ENCODE results near the gene TMEM63A. TPM values are rescaled to one million over a fixed set of nuclear protein-coding genes. Genes with fewer than 3 reads are reported as not detected.
"Not testable (repeated sequence)": the region's sequence is repeated elsewhere in the genome, so short reads cannot be mapped to it uniquely, and the experiment has no call there.

The TMEM63A gene
- 100 to 1,000 TPM; 141 to 192 TPM for total RNA-seq

DNA sequence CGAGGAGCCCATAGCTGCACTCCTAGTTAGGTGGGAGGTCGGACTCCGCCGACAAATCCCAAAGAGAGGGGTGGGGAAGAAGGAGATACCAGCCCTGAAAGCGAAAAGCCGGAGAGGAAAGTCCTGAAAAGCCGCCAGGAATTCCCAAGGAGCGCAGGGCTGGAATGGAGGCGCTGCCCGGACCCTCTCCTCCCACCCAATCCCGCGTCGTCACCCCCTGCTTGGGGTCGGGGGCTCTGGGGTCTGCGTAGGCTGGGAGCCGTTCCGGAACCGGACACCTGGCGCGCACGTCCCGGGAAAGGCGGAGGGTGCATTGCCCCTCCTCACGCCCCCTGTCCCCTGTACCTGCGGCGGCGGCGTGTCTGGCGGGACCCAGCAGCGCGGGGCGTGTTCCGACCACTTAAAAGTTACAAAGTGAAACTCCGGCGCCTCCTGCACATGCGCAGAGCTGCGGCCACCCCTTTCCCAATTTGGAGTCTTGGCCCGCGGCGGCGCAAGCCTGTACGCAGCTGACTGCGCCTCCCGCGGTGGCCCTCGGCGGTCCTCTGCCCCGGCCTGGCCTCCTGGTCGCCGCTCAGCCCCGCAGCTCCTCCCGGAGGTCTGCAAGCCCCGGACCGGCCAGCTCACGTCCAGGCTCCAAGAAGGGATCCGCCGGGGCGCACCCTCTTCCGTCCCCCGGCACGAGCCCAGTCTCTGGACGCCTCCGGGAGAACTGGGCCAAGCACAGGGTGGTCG, at the start of gene TMEM63A:
TMEM63A (minus strand) TSS at position 422 of the 735 bp plus-strand sequence. CDS start 4,800 bp downstream, outside the sequence.
- H3K27me3 ChIP-seq (replicated peaks; ENCODE audit: insufficient read depth), result no peaks in the 10 kb centered on the region
- H3K36me3 ChIP-seq, result no peaks in the 10 kb centered on the region
- peaks cover 20% of the 10 kb centered on the region for H3K4me1 ChIP-seq (replicated peaks)
- no peaks in the 10 kb centered on the region for H3K9me3 ChIP-seq
- peak within 1 kb of the TSS; percentile 94 to 95 for H3K27ac ChIP-seq
- TF ChIP-seq POLR2A (IDR thresholded peaks at IDR 0.05) (peak; percentile 90), POLR2AphosphoS5 (IDR thresholded peaks at IDR 0.05) (peak; percentile 92)
- TF ChIP-seq, protein P1, sequence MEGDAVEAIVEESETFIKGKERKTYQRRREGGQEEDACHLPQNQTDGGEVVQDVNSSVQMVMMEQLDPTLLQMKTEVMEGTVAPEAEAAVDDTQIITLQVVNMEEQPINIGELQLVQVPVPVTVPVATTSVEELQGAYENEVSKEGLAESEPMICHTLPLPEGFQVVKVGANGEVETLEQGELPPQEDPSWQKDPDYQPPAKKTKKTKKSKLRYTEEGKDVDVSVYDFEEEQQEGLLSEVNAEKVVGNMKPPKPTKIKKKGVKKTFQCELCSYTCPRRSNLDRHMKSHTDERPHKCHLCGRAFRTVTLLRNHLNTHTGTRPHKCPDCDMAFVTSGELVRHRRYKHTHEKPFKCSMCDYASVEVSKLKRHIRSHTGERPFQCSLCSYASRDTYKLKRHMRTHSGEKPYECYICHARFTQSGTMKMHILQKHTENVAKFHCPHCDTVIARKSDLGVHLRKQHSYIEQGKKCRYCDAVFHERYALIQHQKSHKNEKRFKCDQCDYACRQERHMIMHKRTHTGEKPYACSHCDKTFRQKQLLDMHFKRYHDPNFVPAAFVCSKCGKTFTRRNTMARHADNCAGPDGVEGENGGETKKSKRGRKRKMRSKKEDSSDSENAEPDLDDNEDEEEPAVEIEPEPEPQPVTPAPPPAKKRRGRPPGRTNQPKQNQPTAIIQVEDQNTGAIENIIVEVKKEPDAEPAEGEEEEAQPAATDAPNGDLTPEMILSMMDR (IDR thresholded peaks at IDR 0.05), result peak in 3 of 4 experiments; percentile 39 to 63 (median 53)
- WGBS, result 0% methylated on average over 55 of the region's 64 CpGs
- intact Hi-C loops (cut with DNase I), result loop anchor here (5.0 kb wide), 1 partner anchor 70 kb away; the partner anchor contains the start of gene EPHX1
- H3K4me3 ChIP-seq, result peak within 1 kb of the TSS; percentile 78 to 86
- DNase-seq (ENCODE audit: low spot score), result peak; percentile 91

DNA sequence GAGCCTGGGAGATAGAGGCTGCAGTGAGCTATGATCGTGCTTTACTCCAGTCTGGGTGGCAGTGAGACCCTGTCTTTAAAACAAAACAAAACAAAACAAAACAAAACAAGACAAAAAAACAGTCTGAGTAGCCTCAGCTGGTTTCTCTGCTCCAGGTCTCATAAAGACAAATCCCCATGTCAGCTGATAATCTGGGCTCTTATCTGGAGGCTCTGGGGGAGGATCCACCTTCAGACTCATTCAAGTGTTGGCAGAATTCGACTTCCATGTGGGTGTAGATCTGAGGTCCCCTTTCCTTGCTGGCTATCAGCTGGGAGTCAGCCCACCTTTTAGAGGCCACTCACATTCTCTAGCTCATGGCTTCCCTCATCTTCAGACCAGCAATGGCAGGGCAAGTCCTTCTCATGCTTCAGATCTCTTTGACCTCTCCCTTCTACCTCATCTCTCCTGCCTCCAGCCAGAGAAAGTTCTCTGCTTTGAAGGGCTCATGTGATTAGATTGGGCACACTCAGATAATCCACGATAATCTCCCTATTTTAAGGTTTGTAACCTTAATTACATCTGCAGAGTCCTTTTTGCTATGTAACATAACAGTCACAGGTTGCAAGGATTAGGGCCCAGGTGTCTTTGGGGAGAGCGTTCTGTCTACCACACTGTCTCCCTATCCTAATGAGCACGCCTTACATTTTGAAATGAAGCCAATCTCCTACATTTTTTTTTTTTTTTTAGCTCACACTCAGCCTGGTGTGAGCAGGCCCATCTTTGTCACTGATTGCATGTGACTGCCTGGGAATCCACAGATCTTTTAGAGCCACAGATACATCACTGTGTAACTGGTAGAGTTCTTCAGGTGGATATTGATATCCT, 49.3 kb upstream of the TMEM63A start:
- no peak for DNase-seq (ENCODE audit: low spot score)
- Histone ChIP-seq H3K27ac (no peak overlapping the region), H3K27me3 (replicated peaks; ENCODE audit: insufficient read depth) (no peaks in the 10 kb centered on the region), H3K4me3 (no peak overlapping the region), H3K9me3 (no peaks in the 10 kb centered on the region), H3K4me1 (replicated peaks) (no peaks in the 10 kb centered on the region), H3K36me3 (no peaks in the 10 kb centered on the region)
- intact Hi-C loops (cut with DNase I), result no loop called here
- TF ChIP-seq POLR2A (IDR thresholded peaks at IDR 0.05), result no peak
- TF ChIP-seq, protein P1 (IDR thresholded peaks at IDR 0.05), result no peak
- no peak for TF ChIP-seq POLR2AphosphoS5 (IDR thresholded peaks at IDR 0.05)
- WGBS, result 89% methylated on average over 5 of the region's 5 CpGs

DNA sequence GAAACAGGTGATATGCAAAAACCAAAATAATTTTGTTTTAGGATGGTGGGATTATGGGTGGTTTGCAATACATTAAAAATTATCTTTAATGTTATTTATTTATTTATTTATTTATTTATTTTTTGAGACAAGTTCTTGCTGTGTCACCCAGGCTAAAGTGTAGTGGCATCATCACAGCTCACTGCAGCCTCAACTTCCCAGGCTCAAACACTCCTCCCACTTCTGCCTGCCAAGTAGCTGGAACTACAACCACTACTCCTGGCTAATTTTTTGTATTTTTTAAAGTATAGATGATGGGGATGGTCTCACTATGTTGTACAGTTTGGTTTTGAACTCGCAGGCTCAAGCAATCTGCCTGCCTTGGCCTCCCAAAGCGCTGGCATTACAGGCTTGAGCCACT, 48.4 kb upstream of the TMEM63A start:
- TF ChIP-seq POLR2AphosphoS5 (IDR thresholded peaks at IDR 0.05) (no peak), POLR2A (IDR thresholded peaks at IDR 0.05) (no peak)
- TF ChIP-seq, protein P1 (IDR thresholded peaks at IDR 0.05), result no peak
- intact Hi-C loops (cut with DNase I), result no loop called here

DNA sequence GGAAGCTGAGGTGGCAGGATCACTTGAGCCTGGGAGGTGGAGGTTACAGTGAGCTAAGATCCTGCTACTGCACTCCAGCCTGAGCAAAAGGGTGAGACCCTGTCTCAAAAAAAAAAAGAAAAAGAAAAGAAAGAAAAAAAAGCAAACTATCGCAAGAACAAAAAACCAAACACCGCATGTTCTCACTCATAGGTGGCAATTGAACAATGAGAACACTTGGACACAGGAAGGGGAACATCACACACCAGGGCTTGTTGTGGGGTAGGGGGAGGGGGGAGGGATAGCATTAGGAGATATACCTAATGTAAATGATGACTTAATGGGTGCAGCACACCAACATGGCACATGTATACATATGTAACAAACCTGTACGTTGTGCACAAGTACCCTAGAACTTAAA, 47.3 kb upstream of the TMEM63A start:
- H3K9me3 ChIP-seq; H3K4me1 ChIP-seq (replicated peaks); H3K36me3 ChIP-seq; DNase-seq (ENCODE audit: low spot score); intact Hi-C loops (cut with DNase I); H3K27me3 ChIP-seq (replicated peaks; ENCODE audit: insufficient read depth); H3K4me3 ChIP-seq; H3K27ac ChIP-seq: not testable (repeated sequence)
- 96% methylated on average over 3 of the region's 3 CpGs for WGBS

More for the DNA sequence above, 48.4 kb upstream of the TMEM63A start:
- Histone ChIP-seq H3K9me3 (no peaks in the 10 kb centered on the region), H3K27ac (no peak overlapping the region), H3K4me1 (replicated peaks) (no peaks in the 10 kb centered on the region), H3K27me3 (replicated peaks; ENCODE audit: insufficient read depth) (no peaks in the 10 kb centered on the region), H3K4me3 (no peak overlapping the region), H3K36me3 (no peaks in the 10 kb centered on the region)
- 94% methylated on average over 2 of the region's 2 CpGs for WGBS
- DNase-seq (ENCODE audit: low spot score), result no peak
